Coronary artery (tissue), 2 donors: ENCODE measurements around the gene WNK1.

Experiments used
- DNase-seq: peaks from one replicate; pipeline ENCODE4 v3.0.0-alpha.2; 2017; ENCODE audit warnings: low spot score
- H3K27ac ChIP-seq, 2 donors: fragments of 200-600 bp; sonication (generic); one replicate each; pipeline ENCODE4 v1.5.1; 2016 to 2019
- H3K4me3 ChIP-seq: fragments of 200-600 bp; sonication (generic); 2 replicates; pipeline ENCODE4 v1.5.1; 2016; ENCODE audit warnings: mild to moderate bottlenecking, moderate library complexity
- TF ChIP-seq, protein P1 (sequence below): fragments of 200-600 bp; sonication (generic); IDR thresholded peaks from one replicate; pipeline ENCODE4 v1.5.1; 2019; ENCODE audit warnings: antibody characterized with exemption

WNK1 gene

DNA sequence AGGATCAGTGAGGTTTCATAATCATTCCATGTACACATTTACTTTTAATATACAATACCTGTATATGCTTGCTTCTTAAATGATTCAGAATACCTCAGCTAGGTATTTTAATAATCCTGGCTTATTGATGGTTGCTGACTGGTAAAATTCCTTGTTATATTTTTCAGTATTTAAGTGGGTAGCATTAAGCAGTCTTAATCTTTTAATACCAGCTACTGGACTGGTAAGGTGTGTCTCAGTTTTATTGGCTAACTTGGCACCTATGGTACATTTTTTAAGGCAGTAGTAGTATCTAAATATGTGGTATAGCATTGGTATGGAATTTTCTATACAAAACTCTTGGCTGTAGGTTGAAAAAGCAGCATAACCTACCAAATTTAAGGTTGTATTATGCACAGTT is 100.5 kb downstream of the WNK1 start:
- TF ChIP-seq, protein P1, sequence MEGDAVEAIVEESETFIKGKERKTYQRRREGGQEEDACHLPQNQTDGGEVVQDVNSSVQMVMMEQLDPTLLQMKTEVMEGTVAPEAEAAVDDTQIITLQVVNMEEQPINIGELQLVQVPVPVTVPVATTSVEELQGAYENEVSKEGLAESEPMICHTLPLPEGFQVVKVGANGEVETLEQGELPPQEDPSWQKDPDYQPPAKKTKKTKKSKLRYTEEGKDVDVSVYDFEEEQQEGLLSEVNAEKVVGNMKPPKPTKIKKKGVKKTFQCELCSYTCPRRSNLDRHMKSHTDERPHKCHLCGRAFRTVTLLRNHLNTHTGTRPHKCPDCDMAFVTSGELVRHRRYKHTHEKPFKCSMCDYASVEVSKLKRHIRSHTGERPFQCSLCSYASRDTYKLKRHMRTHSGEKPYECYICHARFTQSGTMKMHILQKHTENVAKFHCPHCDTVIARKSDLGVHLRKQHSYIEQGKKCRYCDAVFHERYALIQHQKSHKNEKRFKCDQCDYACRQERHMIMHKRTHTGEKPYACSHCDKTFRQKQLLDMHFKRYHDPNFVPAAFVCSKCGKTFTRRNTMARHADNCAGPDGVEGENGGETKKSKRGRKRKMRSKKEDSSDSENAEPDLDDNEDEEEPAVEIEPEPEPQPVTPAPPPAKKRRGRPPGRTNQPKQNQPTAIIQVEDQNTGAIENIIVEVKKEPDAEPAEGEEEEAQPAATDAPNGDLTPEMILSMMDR = no peak
- Histone ChIP-seq H3K4me3 (peak overlapping the region; percentile 4), H3K27ac (no peak overlapping the region)
- no peak for DNase-seq

DNA sequence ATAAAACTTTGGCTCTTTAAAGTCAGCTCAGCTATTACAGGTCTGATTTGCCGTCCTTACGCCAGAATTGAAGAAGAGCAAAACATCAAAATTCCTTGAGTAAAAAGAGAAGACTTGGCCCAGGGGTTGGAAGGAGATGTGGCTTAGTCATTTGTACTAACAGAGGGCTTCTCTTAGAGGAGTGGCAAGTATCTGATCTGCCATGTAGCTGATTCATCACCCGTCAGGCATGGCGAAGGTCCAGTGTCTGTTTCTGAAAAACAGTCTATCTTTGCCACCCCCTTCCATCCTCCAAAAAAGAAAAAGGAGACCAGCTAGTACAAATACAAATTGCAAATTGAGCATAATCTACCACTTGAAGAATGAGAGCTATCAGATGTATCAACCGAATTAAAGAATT is 105.2 kb downstream of the WNK1 start:
- no peak overlapping the region for H3K4me3 ChIP-seq
- peak overlapping the region in 1 of 2 donors; percentile 19 for H3K27ac ChIP-seq
- DNase-seq = no peak
- TF ChIP-seq, protein P1 = no peak

DNA sequence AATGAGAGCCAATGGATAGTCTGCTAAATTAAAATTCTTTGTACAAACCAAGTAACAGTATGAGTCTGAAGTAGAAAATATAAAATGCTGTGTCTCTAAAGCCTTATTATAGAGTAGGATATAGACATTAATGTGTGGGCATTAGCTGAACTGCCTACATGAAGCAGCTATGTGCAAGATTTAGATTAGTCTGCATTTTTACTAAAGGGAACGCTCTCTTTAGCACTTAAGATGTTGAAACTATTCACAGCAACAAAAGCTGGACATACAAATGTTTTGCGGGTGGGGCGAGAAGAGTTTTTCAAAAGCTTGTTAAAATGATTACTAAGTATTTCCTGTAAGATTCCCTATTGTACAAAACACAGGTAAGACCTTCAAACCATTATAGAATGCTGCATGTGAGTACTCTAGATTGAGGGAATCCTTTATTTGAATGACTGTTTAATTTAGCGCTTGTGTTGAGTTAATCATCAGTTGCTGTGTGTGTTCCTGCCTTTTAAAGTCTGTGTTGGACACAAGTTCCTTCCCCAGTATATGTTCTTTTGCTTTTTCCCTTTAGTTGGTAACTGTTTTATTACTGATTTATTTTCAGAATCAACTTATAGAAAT is 110.0 kb downstream of the WNK1 start:
- TF ChIP-seq, protein P1 = no peak
- no peak for DNase-seq
- Histone ChIP-seq H3K27ac (no peak overlapping the region), H3K4me3 (no peak overlapping the region)

DNA sequence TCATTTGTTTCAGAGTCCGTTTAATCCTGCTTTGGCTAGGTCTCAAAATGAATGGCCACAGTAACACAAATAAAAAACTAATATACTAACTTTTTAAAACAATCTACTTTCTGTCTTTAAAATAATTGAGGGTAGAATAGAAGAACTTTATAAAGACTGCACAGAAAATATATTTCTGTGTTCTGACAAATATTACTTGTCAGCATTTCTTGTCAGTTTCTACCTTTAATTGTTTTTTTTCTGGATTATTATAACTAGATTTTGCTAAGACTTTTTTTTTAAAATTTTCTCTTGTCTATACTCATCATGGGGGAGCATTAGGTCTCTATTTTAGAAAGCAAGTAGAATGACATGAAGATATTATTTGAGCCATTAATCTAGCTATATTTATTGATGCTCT is 110.9 kb downstream of the WNK1 start:
- Histone ChIP-seq H3K27ac (no peak overlapping the region), H3K4me3 (no peak overlapping the region)
- TF ChIP-seq, protein P1 = no peak
- DNase-seq = no peak

DNA sequence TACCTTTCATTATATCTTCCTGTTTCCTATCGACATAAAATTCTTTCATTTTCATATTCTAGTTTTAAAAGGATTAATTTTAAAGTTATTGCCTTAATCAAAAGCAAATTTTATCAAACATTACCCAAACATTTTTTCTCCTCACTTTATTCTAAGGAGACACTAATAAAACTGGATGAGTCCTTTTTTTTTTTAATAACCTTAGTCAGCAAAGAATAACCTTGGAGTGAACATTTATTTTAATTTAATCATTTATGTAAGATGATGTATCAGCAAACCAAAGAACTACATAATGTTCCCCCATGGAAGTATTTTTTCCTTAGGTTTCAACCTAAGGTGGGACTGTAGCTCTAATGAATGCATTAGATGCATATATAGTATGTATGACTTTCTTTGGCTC is 113.2 kb downstream of the WNK1 start:
- H3K27ac ChIP-seq = no peak overlapping the region
- TF ChIP-seq, protein P1 = no peak
- no peak for DNase-seq

DNA sequence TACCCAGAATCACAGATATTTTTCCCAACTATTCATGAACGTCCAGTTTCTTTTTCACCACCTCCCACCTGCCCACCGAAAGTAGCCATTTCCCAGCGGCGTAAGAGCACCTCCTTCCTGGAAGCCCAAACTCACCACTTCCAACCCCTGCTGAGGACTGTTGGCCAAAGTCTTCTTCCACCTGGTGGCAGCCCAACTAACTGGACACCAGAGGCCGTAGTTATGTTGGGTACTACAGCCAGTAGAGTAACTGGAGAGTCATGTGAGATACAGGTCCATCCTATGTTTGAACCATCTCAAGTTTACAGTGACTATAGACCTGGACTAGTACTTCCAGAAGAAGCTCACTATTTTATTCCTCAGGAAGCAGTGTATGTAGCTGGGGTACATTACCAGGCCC is 115.5 kb downstream of the WNK1 start:
- H3K27ac ChIP-seq = no peak overlapping the region
- DNase-seq = no peak
- no peak overlapping the region for H3K4me3 ChIP-seq
- TF ChIP-seq, protein P1 = no peak

More for the DNA sequence above, 113.2 kb downstream of the WNK1 start:
- H3K4me3 ChIP-seq = no peak overlapping the region

DNA sequence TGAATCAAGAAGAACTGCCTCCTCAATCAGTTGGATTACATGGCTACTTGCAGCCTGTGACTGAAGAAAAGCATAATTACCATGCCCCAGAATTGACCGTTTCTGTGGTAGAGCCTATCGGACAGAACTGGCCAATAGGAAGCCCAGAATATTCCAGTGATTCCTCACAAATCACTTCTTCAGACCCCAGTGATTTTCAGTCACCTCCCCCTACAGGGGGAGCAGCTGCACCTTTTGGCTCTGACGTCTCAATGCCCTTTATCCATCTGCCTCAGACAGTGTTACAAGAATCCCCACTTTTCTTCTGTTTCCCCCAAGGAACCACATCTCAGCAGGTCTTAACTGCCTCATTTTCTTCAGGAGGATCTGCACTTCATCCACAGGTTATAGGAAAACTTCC is 116.3 kb downstream of the WNK1 start:
- Histone ChIP-seq H3K4me3 (no peak overlapping the region), H3K27ac (no peak overlapping the region)
- DNase-seq = no peak
- TF ChIP-seq, protein P1 = no peak
